HG03342 (cell line): ENCODE measurements around the gene DYNLRB1.

Source experiments
- ATAC-seq: cut with Tn5 transposase; IDR thresholded peaks from one replicate; pipeline ENCODE4 v1.9.1; 2021; ENCODE audit warnings: mild to moderate bottlenecking, moderate library complexity; ENCODE audit not compliant: unreplicated experiment

DYNLRB1 gene

DNA sequence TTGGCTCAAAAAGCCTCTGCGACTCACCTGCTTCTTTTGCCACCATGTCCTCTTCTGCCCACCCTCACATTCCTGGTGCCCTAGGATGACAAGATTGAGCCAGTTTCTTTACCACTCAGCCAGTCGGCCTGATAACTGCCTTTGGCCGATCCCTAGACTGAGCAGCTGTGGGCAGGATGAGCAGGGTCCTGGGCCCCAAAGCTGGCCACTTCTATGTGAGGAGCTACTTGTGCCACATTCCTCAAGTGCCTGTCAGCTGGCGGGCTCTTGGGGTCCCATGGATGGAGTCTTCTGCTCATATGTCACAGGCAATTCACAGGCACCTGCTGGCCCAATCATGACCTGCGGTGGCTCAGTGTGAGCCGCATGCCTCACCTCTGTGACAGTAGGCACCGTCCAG lies 16.5 kb downstream of the DYNLRB1 start:
- ATAC-seq = no peak

DNA sequence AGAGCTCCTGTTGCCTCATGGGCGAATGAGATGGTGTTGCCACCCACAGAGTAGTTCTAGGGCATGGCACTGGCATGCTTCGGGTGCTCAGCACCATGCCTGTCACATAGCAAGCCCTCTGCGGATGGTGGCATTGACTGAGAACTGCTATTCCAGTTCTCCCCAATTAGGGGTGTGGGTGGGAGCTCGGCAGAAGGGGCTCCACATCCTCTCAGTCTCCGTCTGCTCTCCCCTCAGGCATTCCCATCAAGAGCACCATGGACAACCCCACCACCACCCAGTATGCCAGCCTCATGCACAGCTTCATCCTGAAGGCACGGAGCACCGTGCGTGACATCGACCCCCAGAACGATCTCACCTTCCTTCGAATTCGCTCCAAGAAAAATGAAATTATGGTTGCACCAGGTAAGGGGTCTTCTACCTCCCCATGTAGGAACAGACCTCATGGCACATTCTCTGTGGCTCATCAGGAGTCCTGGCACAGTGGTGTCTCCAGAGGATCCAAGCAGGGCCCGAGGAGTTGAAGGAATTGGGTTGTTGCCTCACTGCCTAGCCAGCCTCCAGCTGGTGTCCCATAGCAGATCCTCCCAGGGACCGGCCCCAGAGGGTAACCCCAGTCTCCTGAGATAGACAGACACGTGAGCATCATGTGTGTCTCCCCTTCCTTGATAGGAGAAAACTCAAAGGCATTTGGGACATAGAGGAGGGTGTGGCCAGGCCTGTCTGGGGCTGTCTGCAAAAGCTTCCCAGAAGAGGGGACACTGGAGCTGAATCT lies 18.4 kb downstream of the DYNLRB1 start:
- no peak for ATAC-seq

DNA sequence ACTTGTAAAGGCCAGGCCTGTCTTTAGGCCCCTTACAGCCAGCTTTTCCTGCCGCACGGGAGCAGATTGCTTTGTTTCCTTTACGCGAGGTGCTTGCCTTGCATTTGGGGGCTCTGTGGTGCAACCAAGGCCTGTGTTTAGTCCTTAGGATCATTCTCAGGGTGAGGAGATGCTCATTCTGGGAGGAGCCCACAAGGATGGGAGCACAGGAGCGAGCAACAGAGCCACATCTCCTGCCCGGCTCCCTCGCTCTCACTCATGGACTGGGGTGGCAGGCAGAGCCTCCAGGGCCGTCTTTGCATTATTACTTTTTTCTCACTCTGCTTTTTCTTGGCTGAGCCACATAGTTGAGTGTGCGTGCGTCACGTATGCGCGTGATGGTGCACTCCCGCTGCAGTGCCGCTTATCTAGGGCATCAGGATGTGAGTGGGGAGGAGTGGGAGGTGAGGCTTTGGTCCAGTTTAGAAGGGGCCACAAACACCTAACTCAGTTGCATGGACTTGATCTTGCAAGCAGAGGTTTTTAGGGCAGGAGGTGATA lies 19.1 kb downstream of the DYNLRB1 start:
- ATAC-seq = no peak

DNA sequence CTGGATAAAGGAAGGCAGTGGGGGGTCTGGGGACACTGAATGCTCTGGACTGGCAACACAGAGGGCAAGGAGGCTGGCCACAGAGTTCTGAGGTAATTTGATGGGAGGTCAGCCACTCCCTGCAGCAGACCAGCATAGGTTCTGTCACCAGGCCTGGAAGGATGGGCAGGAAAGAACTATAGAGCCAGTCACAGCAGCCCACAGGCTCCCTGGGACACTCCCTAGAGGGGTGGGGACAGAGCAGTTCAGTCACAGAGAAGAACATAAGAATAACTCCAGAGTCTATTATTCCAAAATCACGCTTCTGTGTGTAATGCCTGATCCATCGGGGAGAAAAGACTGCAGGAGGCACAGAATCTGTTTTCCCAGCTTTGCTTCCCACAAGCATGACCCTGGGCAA lies 19.6 kb downstream of the DYNLRB1 start:
- ATAC-seq = no peak

DNA sequence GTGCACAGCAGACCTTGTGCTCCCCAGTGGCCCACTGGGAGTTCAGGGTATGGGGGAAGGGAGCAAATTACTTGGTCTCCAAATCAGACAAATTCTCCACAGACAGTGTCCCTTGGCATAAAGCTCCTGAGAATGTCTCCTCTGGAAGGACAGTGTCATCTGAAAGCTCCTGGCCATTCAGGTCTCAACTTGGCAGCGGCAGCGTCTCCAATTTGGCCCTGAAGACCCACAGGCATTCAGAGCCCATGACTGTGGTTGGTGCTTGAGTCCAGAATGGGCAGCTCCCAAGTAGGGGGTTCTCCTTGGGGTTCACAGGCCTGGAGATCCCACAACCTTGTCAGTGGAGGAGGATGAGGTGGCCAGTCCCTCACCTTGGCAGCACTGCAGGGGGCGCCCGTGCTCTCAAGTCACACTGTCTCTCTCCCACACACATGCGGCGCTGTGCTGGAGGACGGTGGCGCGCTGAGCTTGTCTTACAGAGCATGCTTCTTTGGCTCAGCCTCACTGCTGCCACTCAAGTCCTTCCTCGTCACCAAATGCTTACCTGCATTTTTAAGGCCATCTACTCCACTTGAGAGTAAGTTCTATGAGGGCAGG lies 20.7 kb downstream of the DYNLRB1 start:
- no peak for ATAC-seq

DNA sequence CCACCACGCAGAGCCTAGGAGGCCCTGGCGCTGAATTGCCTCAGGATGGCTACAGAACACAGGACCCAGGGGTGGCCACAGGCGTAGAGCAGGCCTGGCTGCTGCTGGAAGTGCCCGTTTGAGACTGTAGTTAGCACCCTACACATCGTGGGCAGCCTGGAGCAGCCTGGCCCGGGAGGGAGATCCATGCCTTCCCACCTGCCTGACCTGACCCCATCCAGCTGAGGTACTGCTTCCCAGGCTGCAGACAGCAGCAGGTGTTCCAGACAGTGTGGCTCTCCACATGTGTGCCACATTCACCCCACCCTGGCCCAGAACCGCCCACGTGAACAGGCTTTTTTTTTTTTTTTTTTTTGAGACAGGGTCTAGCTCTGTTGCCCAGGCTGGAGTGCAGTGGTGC lies 21.4 kb downstream of the DYNLRB1 start:
- ATAC-seq = no peak

DNA sequence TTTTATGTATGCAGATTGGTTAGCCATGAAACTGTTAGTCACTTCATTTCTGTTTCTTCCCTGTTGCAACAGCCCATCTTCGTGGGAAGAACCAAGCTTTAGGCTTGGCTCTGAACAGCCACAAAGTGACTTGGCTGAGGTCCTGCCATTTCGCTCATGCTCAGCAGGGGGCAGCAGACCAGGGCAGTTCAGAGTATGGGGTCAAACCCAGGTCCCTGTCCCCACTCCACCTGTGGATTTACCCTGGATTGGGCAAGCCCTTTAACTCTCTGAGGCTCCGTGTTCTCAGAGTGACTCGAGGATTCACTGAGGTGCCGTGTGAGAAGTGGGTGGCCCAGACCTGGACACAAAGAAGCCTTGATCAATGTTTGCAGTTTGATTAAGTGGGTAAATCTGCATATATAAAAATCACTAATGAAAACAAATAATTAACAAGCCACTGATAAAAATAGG lies 22.5 kb downstream of the DYNLRB1 start:
- no peak for ATAC-seq

DNA sequence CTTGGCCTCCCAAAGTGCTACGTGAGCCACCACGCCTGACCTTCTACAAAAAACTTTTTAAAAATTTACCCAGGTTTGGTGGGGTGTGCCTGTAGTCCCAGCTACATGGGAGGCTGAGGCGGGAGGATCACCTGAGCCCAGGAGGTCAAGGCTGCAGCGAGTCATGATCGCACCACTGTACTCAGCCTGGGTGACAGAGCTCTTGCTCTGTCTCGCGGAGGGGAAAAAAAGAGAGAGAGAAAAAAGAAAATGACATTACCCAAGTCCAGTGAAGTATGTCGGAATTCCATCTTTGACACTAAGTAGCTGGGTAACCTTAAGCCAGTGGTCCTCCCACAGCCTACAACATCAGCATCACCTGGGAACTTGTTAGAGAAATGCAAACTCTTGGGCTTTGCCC lies 23.5 kb downstream of the DYNLRB1 start:
- ATAC-seq = no peak

DNA sequence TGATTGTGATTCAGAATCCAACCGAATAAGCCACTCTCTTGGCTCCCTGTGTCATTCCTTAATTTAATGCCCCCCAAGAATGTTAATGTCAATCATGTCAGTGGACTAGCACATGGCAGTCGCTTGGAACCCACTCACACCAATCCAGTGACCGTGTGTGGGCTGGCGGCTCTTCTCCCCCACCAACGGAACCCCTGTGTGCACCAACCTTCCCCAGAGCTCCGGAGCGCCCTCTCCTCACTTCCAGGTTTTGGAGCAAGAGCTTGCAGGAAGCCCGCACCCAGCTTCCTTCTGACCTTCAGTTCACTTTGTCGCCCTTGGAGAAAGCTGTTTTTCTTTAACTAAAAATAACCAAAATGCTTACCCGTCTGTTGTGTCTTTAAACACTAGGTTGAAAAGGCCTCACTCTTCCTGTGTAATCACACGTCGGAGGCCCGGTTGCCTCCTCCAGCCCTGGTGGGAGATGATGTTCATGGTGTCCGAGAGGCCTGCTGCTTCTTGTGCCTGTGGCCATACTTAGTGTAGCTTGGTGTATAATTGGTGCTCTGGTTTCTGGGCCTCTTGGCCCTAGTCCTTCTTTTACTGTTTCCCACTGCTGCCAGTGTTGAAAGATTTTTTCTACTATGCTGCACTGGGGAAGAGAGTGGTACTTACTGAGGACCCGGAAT lies 24.5 kb downstream of the DYNLRB1 start:
- no peak for ATAC-seq

DNA sequence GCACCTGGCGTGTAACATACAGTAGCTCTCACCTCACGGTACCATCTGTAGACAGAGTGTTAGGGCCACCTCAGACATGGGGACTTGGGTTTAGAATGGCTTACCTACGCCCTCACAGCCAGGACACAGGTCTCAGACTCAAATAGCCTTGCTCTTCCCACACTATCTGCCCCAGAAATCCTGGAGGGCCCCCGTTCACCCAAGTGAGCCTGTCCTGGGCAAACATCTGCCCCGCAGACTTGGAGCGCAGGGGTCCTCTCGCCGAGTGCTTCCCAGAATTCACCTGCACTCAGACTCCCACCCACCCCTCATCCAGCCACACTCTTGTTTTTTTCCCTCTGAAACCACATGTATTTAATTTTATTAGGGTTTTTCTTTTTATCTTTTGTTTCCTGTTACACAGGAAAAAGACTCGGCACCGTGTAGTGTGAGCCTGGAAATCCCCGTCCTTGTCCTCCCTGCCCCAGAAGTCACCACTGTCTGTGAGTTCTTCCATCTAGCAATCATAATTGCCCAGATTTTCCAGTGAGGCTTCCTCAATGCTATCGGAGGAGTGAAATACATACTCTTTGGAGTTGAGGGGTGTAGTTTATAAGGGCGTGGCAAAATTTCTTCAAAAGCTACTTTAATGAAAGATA lies 25.2 kb downstream of the DYNLRB1 start:
- no peak for ATAC-seq

DNA sequence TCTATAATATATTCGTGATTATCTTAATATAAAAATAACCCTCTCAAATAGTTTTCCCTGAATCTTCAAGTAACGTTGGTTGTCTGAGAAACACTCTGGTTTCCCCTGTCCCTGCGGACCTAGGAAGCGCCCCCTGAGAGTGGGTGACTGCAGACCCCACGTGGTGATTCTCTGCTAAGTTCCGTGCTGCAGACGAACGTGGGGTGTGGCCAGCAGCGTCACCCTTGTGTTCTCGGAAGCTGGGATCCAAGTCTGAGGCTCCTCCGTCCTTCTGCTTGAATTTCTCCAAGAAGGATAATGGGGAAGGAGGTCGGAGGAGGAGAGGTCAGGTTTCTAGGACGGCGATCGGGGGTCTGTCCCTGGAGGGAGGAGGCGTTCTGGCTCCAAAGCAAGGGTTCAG lies 25.7 kb downstream of the DYNLRB1 start:
- ATAC-seq = no peak

DNA sequence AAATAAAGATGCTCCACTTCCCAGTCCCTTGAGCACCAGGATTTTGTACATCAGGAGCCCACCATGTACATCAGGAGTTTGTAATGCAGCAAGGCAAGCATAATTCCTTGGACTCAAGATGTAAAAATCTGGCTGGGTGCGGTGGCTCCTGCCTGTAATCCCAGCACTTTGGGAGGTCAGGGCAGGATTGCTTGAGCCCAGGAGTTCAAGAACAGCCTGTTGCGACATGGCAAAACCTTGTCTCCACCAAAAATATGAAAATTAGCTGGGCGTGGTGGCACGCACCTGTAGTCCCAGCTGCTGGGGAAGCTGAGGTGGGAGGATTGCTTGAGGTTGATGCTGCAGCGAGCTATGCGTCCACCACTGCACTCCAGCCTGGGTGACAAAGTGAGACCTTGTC lies 26.2 kb downstream of the DYNLRB1 start:
- no peak for ATAC-seq

DNA sequence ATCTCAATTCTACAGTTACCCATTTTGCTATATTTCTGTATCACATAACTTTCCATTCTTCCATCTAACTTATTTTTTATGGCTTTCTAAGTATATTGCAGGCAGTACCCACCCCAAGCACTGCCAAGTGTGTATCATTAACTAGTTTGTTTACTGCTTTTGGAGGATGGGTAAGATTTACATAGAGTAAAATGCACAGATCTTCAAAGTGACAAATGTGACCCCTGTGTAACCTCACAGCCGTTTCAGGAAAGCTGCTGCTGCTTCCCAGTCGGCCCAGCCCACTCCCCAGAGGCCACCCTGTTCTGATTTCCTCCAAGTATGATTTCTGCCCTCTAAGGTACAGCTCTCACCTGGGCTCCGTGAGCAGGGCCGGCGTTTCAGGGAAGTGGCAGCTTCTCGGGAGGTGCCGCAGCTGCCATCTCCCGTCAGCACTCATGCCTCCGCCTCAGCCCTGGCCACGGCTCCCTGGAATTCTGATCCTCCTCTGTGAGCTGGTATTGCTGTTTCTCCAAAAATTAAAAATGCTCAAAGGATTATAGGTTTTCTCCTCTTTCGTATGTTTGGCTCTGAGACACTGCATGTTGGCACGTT lies 27.3 kb downstream of the DYNLRB1 start:
- ATAC-seq = no peak

DNA sequence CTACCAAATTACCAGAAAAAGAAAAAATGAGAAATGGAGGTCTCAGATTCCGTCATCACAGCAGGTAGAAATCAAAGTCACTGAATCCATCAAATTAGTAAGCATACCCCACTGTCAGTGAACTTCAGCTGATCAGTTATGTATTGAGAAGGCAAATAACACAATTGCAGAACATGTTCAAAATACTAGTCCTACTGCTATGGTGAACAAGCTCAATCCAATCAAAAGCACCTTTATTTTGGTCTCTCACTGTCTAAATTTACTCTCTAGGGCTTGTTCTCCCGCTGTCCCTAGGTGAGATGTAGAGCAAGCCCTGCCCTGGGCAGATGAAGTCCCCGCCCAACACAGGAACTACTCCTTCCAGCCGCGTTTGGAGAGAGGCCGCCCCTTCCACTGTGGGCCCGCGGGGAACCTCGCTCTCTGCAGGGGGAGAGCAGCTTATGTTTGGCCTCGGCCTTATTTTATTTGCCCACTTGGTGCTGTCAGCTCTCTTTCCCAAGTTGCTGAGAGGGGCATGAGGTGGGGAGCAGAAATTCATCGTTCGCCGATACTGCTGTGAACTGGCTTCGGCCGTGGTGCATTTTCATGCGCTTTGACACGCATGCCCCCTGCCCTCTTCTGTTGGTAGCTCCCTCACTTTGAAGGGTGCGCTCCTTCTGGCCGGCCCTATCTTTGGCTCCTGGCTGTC lies 28.0 kb downstream of the DYNLRB1 start:
- ATAC-seq = no peak

DNA sequence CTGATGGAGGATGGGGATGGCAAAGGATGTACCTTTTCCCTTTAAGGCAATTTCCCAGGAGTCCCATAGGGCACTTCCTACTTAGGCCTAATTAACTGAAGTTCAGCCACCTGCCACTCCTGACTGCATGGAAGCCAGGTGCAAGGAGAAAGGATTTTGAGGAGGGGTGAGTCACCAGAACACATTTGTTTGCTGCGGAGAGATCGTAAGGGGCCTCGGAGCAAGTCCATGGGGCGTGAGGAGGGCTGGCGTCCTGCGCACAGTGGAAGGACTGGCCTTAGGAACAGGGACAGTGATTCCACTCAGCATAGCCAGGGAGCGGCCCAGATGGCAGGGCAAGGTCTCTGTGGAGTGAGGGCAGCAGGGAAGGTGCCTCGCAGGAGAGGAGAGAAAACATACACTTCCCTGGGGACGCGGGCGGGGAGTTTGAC lies 30.5 kb downstream of the DYNLRB1 start:
- no peak for ATAC-seq

DNA sequence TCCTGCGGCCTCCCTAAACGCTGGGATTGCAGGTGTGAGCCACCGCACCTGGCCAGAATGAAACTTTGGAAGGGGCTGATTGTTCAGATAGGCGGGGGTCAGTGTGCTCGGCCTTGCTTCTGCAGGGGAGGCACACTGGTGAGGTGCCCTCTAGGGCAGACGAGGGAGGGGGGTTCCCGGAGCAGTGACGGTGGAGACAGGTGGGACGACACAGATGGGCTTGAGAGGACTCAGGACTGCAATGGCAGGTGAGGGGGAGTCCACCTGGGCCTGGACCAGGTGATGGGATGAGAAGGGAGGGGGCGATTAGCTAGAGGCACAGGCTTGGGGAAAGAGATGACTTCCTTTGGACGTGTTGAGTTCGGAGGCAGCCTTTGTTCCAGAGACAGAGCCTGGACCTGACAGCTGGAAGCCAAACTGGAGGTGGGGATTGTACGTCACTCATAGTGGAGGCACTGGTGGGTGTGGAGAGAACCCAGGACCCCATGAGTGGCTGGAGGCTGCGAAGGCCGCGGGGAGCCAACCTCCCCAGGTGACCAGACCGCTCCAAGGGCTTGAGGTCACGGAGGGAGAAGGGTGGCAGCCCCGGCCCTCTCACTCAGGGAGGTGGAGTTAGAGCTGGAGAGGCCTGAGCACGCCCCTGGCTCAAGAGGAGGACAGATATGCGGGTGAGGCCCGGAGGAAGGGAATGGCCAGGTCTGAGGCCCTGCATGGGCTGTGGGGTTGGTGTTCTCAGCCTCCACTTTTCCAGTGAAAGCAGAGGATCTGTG lies 31.8 kb downstream of the DYNLRB1 start:
- ATAC-seq = no peak

DNA sequence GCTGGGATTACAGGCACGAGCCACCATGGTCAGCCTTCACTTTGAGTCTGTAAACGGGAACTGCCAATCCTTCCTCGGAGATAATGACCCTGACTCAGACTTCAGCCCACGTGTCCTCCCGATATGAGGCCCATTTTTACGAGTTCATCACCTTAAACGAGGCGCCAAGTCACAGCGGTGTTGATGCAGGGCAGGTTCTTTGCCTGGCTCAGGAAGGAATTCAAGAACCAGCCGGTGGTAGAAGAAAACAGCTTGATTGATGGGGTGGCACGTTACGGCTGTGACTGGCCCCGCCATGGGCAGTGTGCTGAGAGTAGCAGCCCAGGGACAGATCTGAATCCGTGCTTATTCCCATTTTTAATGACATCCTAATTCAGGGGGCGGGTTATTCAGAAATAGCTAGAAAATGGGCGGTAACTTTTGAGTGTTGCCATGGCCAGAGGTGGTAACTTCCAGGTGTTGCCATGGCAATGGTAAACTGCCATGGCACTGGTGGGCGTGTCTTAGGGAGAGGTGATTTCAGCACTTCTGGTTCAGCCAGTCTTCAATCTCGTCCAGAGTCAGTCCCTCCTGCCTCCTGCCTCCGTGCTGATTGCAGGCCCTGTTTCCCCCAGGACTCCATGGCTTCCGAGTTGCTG lies 33.2 kb downstream of the DYNLRB1 start:
- ATAC-seq = no peak

DNA sequence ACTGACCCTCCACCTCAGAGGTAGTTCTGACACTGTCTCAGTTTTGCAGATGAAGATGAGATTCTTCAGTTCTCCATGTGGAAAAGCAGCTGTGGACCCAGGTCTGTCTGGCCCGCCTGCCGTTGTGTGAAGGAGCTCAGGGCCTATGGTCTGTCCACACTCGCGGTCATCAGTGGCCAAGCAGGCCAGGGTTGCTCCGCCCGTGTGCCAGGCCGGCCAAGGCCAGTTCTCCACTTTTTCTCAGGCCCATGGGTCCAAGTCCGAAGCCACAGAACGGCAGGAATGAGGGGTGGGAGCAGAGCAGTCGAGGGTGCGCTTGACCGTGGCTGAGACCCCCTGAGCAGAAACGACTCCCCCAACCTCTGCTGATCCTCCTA lies 33.7 kb downstream of the DYNLRB1 start:
- ATAC-seq = no peak

DNA sequence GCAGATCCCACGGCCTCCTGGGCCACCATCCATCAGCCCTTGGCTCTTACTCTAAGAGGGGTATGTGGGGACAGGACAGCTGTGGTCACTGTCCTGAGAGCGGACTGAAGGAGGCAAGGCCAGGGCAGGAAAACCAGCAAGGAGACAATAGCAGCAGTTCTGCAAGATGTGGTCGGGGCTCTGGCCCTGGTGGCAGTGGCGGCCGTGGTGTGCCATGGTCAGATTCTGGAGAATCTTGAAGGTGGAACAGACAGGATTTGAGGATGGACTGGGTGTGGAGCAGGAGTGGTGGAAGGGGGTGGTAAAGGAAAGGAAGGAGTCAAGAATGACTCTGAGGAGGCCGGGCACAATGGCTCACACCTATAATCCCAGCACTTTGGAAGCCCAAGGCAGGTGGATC lies 36.3 kb downstream of the DYNLRB1 start:
- ATAC-seq = no peak
